D721Med (cell line): ENCODE measurements around the gene PEMT.

ENCODE experiments used
- DNase-seq: peaks from one replicate; pipeline ENCODE4 v3.0.0; 2011; ENCODE audit warnings: low spot score; ENCODE audit not compliant: insufficient read length
- FAIRE-seq: peaks from 2 replicates; lab custom pipeline; 2011; peaks lifted over from hg19 to GRCh38; lab: Jason Lieb, UNC
- TF ChIP-seq, protein P1 (sequence below): IDR thresholded peaks from 2 replicates; pipeline ENCODE4 v1.5.1; 2012; ENCODE audit warnings: mild to moderate bottlenecking, control low read depth; ENCODE audit not compliant: insufficient read depth; ENCODE audit errors: missing control alignments

Gene PEMT

GRCh38 chr17:17576772-17577234, 14.7 kb downstream of the PEMT start:
- FAIRE-seq (no peak), DNase-seq (no peak)

DNA sequence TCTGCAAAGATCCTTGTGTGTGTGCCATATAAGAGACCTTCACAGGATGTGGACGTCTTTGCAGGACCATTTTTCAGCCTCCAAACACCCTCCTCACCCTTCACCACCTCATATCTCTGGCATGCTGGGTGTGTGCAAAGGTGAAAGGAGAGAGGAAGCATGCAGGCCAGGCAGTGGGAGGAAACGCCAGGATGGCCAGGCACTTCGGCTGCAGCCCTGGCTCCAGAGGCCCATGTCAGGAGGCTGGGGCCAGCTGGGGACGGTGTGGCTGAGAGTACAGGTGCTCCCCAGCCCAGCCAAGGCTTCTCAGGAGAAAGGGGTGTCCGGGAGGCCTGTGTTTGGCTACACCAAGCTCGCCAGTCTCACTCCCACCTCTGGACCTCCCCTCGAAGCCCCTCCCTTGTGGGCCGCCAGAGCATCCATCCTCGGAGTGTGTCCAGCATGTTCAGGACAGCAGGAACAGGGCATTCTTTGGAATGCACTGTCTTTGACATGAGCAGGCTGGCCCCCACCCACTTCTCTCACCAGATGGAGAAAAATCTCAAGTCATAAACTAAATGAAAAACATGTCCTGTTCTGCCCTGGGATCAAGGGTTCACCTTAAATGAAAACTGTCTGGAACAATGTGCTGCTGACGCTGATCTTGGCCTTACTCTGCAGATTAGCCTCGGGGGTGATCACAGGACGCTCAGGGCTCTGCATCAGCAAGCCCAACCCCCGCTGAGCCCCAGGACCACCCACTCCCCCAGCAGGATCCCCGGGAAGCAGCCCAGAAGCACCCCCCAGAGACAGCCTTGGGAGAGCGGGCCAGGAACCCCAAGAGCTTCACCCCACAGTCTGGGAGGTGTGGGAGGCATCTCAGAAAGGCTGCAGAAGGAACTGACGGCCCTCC, 15.9 kb downstream of the PEMT start:
- TF ChIP-seq, protein P1, sequence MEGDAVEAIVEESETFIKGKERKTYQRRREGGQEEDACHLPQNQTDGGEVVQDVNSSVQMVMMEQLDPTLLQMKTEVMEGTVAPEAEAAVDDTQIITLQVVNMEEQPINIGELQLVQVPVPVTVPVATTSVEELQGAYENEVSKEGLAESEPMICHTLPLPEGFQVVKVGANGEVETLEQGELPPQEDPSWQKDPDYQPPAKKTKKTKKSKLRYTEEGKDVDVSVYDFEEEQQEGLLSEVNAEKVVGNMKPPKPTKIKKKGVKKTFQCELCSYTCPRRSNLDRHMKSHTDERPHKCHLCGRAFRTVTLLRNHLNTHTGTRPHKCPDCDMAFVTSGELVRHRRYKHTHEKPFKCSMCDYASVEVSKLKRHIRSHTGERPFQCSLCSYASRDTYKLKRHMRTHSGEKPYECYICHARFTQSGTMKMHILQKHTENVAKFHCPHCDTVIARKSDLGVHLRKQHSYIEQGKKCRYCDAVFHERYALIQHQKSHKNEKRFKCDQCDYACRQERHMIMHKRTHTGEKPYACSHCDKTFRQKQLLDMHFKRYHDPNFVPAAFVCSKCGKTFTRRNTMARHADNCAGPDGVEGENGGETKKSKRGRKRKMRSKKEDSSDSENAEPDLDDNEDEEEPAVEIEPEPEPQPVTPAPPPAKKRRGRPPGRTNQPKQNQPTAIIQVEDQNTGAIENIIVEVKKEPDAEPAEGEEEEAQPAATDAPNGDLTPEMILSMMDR: no peak
- FAIRE-seq (no peak), DNase-seq (no peak)

More at GRCh38 chr17:17576772-17577234, 14.7 kb downstream of the PEMT start:
- TF ChIP-seq, protein P1: no peak

DNA sequence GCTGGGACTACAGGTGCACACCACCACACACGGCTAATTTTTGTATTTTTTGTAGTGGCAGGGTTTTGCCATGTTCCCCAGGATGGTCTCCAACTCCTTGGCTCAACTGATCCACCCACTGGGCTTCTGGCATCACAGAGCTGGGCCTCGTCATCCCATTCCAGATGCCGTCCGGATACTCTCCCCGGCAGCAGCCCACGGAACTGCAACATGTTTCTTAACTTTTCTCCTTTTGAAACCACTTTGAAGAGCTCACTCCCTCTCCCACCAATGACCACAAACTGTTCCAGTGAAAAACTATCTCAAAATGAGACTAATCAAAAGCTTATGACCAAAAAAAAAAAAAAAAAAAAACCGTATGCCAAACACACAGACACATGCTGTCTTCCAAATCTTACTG, 17.6 kb downstream of the PEMT start:
- DNase-seq (no peak), FAIRE-seq (no peak)
- TF ChIP-seq, protein P1: no peak

DNA sequence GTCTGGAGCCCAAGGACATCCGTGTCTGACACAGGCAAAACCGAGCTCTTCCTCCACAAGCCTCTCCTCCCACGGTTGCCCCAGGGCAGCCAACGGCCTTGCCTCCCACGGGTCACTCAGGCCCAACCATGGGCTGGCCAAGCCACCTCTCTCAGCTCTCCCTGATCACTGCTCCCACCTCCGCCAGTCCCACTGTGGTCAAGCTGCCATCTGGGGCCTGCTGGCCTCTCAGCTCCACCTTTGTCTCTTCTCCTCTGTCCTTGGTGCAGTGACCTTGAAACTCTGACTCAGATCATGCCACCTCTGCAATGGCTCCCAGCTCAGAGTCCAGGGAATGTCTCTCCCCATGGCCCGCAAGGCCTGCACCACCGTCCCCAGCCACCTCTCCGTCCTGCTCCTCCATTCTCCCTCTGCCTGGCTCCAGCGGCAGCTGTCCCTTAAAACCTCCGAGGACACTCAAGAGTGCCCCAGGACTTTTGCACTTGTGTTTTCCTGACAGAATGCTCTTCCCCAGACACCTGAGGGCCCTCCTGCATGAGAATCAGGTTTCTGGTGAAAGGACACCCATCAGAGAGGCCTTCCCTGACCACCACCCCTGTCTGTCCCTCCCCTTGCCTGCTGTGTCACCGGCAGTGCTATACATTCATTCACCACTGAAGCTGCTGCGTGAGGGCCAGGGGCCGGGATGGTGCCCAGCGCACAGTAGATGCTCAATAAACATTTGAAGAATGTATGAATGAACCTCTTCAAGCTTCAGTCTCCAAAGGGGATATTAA, 19.3 kb downstream of the PEMT start:
- TF ChIP-seq, protein P1: no peak
- FAIRE-seq: no peak

GRCh38 chr17:17570798-17571716, 20.5 kb downstream of the PEMT start:
- FAIRE-seq (no peak), DNase-seq (no peak)
- TF ChIP-seq, protein P1: no peak

More for the DNA sequence above, 19.3 kb downstream of the PEMT start:
- no peak for DNase-seq

- DNase-seq: peak; percentile 47
- FAIRE-seq: no peak
- TF ChIP-seq, protein P1: no peak
These were observed 21.2 kb downstream of the PEMT start for GRCh38 chr17:17570140-17570797.
